GM12892 (cell line): ENCODE data around the gene TGDS.

ENCODE experiments used
- POLR2A ChIP-seq: IDR thresholded peaks from 2 replicates; pipeline ENCODE4 v1.6.1; 2011; ENCODE audit warnings: low read depth, low read length, control low read depth
- POLR2AphosphoS5 ChIP-seq: IDR thresholded peaks from 2 replicates; pipeline ENCODE4 v1.6.1; 2011; ENCODE audit warnings: low read depth, low read length, control low read depth
- TAF1 ChIP-seq: IDR thresholded peaks from 2 replicates; pipeline ENCODE4 v1.6.1; 2011; ENCODE audit warnings: low read depth, mild to moderate bottlenecking, control low read depth, low read length, borderline replicate concordance

GRCh38 chr13:94548821-94549231 is 47.1 kb downstream of the TGDS start:
- TF ChIP-seq POLR2A (no peak), TAF1 (no peak), POLR2AphosphoS5 (0 out of 2 replicates have a peak, but pooled peaks have one; percentile 1)
